NCI-H2227 treated with DMSO at 0.1 percent for 48 hours (cell line): ENCODE measurements around the gene DCHS1.
A peak's percentile ranks its signal among the peaks of the same experiment; 100 is the strongest.

Source experiments
- DNase-seq: peaks from one replicate; lab custom pipeline; 2025; lab: John Stamatoyannopoulos, UW

DCHS1 gene

DNA sequence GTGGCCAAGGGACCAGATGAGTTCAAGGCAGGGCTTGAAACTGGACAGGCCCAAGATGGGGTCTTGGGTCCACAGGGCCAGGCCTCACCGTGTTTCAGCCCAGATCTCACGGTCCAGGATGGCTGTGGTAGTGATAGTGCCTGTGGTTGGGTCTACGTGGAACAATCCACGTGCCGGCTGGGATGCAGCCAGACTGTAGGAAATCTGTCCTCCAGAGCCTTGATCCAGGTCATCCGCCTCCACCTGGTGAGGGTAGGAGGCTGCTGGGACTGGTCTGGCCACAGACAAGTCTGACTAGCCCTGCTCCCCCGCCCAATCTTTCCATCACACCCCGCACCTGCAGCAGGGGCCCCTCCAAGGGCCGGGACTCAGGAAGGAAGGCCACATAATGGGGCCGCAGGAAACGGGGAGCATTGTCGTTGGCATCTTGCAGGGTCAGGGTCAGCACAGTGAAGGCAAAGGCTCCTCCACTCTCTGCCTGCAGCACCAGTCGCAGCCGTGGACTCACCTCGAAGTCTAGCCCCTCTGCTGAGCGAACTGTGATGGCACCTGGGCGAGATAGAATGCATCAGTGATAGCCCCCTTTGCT is 29.7 kb downstream of the DCHS1 start:
- DNase-seq: no peak

DNA sequence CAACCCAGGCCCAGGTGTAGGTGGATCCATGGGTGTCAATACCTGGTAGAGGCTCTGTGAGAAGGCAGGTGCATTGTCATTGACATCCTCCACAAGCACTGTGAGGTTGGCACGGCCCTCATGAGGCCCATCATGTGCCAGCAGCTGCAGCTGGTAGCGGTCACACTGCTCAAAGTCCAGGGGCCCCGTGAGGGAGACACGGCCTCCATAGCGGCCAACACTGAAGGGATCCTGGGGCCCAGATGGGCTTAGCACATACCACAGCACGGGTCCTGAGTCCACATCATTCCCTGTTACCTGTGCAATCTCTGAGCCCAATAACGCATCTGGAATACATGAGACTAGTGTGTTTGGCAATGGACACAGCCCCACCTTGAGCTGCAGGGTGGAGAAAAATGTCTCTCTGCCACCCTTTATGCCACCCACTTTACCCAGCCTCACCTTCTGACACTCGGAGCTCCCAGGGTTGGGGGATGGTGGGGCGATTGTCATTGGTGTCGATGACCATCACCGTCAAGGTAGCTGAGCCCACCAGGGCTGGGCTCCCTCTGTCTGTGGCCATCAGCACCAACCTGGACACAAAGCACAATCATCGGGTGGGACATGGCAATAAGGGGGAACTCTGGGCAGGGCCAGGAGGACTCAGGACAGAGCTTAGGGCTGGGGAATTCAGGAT is 30.3 kb downstream of the DCHS1 start:
- DNase-seq: no peak

DNA sequence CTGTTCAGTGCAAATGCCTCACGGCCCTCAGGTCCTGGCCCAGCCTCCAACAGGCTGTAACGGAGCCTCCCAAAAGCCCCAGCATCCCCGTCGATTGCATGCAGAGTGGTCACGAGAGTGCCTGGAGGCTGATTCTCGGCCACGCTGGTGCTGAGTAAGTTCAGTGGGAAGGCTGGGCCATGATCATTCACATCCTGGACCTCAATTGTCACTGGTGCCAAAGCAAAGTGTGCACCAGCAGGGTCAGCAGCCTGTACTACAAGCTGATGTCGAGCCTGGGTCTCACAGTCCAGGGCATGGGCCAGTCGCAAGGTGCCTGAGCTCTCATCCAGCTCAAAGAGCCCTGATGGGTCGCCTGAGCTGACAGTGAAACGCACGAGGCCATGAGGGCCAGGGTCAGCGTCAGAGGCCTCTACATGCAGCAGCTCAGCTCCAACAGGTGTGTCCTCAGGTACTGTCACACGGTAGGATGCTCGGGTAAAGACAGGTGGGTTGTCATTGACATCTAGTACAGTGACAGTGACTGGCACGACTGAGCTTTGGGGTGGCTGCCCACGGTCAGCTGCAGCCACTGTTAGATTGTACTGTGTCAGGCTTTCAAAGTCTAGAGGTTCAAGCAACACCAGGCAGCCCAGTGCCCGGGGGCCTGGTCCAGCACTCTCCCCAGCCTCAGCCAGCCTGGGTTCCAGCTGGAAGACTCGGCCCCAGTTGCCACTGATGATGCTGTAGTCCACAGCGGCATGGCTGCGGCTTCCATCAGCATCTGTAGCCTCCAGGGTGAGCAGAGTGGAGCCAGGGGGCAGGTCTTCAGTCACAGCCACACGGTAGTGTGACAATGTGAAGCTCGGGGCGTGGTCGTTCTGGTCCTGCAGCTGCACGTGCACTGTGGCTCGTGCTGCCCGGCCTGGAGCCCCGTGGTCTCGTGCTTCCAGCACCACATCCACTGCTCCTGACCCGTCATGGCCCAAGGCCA is 31.9 kb downstream of the DCHS1 start:
- DNase-seq: no peak

DNA sequence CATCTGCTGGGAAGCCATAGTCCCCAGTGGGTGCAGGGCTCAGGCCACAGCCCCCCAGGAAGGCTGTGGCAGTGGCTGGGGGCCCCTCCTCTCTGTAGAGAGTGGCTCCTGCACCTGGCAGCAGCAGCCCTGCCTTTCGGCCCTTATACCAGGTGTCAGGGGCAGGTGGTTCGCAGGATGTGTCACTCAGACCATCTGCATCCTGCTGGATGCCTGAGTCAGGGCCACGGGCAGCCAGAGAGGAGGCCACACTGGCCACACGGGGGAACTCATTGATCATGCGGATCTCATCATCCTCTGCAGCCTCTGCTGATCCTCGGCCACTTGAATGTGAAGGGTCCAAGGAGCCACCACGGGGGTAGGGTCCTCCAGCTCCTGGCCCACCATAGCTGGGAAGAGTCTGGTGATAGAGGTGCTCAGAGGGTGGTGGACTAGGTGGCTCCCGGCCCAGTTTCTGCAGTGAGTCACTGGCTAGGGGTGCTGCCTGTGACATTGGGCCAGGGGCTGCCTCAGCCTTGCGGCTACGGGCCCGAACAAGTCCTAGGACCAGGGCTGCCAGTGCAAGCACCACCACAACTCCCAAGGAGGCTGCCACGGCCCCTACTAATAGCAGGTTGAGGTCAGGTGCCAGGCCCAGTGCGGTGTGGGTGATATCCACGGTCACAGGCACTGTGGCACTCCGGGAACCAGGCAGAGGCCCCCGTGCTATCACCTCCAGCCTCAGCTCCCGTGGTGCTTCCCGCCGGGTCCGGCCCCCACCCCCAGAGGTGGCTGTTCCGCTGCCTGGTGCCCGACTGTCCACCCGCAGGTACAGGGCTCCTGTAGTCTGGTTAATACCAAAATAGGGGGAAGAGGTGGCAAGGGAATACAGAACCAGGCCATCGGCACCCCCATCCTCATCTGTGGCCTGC is 33.1 kb downstream of the DCHS1 start:
- DNase-seq: no peak

DNA sequence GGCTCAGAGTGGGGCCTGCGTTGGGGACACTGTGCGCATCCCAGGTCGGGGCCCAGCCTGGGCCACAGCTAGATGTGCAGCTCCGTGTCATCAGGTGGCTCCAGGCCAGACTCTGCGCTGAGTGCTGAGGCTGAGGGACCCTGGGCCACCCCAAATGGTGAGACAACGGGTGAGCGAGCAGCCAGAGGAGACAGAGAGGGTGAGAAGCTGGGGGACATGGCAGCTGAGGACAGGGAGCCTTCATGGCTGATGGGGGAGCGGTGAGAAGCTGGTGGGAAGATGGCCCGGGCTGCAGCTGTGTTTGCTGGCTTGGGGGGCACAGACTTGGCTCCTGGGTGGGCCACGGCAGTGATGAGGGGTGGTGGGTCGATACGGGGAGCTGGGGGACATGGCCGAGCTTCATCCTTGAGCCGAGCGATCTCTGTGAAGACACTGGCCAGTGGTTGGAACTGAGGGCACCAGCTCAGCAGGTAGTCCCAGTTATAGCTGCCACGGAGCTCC is 33.8 kb downstream of the DCHS1 start:
- DNase-seq: no peak

DNA sequence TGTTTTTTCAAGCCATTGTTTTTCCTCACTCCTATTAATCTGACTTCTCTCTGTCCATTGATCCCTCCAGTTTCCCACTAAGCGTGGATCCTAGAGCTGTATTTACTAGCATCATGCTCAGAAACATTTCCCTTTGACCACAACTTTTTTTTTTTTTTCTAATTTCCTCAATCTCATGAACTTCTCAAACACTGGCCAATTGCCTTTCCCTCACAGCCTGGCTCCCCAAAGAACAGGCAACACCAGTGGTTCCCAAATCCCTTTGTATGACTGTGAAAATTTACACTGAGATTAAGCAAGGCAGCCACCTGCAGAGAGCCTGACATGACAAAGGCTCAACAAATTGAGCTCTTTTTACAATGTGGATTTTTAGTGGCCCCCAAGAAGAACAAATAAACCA is 35.0 kb downstream of the DCHS1 start:
- no peak for DNase-seq

DNA sequence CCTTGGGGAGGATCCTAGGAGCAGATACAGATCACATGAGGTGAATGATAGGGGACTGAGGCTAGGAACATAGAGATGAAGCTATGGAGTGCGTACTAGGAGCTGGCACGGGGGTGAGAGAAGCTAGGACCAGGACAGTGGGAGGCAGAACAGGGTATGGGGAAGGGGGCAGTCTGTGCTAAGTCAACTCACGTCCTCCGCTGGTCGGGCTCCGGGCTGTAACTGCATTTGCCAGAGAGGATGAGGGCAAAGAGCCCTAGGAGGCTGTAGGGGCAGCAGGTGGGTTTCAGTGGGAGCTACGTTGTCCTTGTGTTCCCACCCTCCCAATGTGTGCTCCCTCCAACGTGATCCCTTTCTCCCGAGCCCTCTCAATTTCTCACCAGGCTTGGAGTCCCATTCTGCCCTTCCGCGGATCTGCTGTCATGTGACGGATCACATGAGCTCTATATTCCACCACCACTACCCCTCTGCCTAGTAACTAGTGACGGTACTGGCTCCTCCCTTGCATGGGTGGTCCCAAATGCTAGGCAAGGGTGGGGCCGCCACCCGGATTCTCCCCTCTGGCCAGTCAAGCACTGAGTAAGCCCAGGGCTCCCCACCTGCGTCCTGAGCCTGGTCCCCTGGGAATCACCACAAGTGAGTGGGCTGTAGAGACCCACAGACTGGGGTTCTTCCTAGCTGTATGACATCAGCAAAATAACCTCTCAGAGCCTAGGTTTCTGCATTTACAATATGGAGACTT is 36.4 kb downstream of the DCHS1 start, which contains the start of gene TPP1:
TPP1 (minus strand) TSS at position 419 of the 742 bp plus-strand sequence; CDS start at position 397, 22 bp downstream.
- peak; percentile 99 for DNase-seq

DNA sequence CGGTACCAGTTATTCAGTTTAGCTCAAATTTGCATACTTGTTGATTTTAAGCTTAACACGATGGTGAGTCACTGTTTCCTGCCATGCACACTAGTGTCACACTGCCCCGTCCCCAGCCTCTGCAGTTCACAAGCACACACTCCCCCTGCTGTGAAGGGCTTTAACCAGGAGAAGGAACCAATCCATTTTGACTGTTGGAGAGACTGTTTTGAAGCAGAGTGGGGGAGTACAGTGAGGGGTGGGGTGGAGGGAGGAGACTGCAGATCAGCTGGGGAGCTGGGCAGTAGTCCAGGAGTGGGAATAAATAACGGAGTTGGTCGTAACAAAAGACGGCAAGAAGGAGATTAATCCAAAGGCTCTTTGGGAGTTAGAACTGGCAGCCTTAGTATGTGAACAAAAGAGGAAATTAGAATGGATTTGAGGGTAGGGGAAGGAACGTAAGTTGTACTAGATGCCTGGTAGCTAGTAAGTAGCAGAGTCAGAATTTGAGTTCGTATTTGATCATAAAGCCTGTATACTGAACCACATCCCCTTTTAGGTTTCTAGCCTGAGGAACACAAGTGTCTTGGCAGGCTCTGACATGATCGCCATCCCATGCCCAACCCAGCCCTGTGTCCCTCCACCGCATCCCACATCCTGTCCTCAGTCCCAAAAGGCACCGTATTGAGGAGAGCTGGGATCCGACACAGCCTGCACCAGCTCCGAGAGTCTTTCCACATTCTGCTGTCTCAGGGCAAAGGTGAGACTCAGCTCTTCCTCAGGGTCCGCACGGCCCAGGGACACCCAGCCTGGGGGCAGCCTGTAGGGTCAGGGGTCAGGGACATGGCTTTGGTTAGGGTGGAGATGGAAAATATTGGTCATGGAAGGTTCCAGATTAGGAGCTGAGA is 37.2 kb downstream of the DCHS1 start:
- peak; percentile 17 for DNase-seq

DNA sequence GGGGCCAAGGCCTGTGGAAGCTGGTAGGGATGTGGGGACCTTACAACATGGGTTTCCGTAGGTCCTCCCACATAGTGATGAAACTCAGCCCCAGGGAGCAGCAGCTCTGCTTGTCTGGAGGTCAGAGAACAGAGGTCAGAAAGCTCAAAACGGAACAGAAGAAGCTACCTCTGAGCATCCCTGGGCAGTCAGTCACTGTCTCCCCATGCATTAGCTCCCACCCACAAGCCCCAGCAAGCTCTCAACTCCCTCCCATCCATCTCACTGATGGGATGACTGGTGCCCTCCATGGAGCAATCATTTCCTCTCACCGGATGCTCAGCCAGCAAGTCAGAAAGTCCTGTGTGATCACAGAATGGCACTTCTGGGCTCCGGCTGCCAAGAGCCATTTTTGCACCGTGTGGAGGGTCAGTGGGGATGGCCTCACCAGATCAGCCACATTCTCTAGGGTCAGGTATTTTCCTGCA is 38.3 kb downstream of the DCHS1 start:
- DNase-seq: no peak

DNA sequence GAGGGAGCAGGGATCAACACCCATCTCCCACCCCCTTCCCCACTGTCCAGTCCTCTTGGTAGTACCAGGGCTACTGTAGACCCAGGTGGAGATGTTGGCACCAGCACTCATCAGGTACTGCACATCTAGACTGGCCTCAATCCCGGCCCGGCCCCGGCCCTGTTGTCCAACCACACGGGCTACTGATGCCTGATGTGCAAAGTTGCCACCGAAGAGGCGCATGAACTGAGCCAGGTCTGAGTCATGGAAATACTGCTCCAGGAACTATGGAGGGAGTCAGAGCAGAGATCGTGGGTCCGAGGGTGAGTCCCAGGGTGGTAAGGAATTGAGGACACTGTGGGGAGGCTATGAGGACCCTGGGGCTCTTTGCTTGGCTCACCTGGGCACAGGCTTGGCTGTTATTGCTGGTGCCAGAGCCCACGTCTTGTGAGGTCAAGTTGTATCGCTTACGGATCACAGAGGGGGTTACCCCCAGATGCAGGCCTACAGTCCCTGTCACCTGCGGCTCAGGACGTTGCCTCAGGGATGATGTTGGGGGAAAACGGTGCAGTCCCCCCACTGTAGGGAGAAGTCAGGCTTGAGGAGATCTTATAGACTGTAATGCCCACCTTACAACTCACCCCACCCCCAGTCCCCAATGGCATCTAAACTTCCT is 38.9 kb downstream of the DCHS1 start:
- DNase-seq: no peak

DNA sequence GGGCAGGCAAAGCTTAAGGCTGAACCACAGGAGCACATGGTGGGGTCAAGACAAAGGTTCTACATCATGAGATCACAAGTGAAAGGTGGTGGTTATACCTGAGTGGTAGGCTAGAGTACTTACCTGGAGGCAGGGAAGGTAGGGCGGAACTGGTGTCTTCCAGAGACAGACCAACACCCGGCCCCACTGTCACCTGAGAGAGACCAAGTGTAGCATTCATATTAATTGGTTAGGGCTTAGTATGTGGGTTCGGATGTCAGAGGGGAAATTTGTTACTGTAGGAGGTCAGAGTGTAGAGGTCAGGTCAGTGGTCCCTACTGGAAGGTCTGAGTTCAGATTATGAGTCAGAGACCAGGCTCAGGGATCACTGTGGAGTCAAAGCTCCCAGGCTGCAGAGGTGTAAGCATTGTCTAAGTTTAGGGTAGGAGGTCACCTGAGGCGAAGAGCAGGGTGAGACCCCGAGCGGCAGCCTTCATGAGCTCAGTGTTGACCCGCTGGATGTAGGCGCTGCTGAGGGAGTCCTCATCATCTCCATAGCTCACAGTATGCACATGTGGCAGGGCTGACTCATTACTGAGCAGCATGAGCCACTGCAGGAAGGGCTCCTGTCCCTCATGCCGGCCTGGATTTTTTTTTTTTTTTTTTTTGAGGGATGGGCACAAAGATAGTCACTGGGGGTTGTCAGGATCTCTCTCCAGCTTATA is 39.6 kb downstream of the DCHS1 start:
- no peak for DNase-seq

DNA sequence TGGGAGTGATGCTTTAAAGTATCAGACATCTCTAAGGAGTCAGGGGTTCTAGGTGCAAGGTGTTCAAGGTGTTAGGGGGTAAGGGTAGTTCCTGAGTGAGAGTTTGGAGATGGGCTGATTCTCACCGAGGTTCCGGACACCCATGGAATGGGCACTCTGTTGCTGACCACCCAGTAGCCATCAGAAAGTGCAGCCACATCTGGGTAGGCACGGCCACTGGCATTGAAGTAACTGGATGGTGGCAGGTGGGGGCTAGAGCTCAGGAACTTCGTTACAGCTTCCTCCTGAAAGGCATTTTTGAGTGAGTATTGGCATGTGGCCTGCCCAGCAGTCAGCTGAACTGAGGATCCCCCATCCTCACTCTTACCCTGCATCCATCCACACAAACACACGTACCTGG is 40.6 kb downstream of the DCHS1 start:
- no peak for DNase-seq

DNA sequence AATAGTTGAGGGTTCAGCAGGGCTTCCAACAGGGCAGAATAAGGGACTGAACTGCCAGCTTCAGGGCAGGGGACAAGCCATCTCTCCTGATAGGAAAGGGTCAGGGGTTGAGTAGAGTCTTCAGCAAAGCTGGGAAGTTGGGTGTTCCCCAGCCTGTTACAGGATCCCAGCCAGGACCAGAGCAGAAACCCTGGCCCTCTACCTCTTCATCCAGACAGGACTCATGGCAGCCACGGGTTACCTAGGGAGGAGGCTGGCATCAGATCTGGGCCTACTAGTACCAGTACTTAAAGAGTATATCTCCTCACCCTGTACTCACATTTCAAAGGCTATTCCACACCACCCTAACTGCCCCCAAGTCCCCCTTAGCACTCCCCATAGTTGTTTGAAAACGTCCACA is 41.2 kb downstream of the DCHS1 start:
- no peak for DNase-seq

DNA sequence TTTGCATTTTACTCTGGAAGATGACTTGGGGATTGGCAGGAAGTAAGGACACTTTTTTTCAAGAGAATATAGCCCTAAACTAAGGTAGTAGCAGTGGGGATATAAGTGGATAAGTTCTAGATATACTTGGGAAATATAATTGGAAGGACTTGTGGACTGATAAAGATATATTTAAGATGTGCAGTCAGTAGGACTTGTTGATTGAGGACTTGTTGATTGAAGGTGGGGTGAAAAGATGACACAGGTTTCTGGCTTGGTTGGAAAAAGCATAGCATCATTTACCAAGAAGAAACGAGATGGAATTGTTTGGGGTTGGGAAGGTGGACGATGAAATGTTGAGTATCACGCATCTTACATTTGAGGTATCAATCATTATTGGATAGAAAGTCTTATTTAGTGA is 42.1 kb downstream of the DCHS1 start:
- DNase-seq: no peak

DNA sequence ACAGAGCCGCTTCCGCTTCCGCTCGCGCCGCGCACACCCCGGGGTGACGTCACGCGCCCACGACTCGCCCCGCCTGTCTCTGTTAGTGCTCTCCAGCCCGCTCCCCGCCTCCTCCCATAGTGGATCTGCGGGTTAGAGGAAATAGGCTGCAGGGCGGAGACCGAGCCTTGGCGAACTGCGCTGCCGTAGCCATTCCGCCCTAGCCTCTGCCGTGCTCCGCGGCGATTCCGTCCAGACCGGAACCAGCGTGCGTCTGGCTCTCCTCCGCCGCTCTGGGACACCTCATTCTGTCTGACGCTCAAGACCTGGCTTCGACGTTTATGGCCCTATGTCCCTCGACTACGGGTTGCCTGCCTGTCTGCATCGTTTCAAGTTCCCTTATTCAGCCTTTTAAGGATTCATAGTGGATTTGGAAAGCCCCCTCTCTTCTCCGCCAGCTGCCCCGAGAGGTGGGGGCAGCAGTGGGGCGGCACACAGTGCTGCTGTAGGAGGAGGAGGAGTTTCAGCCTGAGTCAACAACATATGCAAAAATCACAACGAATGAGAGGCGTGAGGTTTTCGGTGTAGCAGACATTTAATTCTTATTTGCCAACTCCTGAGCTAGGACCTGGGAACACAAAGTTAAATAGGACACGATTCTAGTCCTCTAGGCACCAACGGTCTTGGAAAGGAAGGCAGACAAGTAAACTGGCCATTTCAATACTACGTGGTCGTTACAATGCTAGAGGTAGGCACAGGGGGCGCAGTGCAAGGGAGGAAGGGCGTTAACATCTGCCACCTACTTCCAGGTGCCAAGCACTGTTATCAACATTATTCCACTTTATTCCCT is 43.2 kb downstream of the DCHS1 start, which contains the start of gene TAF10:
TAF10 (minus strand) TSS at position 4 of the 829 bp plus-strand sequence. CDS start 27 bp downstream, outside the sequence.
- peak; percentile 98 for DNase-seq

DNA sequence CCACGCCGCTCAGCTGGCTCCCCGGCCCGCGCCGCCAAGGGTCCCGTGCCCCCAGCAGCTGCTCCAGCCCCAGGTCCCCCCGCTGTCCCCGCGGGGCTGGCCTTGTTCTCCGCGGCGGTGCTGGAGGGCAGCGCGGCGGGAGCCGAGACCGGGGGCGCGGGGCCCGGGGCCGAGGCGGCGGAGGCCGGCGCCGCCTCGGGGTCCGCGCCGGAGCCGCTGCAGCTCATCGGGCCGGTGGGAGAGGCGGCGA is 43.7 kb downstream of the DCHS1 start:
- DNase-seq: no peak

DNA sequence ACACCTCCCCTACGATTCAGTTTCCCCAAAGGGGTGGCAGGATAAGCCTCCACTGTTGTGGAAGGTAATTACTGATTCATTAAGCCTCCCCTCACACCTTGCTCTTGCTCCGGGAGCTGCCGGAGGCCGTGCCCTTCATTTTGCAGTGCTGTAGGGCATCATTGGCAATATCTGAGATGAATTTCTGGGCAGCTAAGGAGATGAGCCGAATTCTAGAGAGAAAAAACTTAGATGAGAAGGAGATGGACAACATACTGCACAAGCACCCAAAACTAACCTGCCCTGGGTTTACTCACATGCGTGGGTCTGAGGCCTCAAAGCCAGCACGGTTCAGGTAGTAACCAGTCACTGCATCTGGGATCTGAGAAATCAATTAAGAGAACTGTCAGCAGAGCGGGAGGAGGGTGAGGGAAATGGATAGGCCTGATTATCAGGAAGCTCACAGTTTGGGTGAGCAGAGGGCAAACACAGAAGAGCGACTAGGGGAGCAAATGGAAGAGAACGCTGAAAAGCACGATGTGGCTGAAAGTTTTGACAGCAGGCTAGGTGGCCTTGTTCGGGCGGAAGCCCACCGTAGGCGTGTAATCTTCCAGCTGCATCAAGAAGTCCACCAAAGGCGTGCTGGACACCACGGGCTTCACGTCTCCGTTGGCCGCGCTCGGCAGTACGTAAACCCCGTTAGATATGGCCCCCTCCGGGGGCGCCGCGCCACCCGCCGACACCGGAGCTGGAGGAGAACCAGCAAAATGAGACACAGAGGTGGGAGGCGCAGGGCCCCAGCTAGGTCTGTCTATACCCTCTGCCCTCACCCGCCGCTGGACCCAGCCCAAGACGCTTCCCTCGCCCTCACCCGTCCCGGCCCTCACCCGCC is 44.3 kb downstream of the DCHS1 start:
- DNase-seq: peak; percentile 23
